GM19043 (cell line): Measurements from ENCODE around the gene FAM83C.
"Not testable (repeated sequence)": the region's sequence is repeated elsewhere in the genome, so short reads cannot be mapped to it uniquely, and the experiment has no call there.

Source experiments
- ATAC-seq: cut with Tn5 transposase; IDR thresholded peaks from one replicate; pipeline ENCODE4 v1.9.1; 2021; ENCODE audit warnings: low read depth; ENCODE audit not compliant: unreplicated experiment

The FAM83C gene

GRCh38 chr20:35319192-35319870 is 27.1 kb upstream of the FAM83C start:
- ATAC-seq, result no peak

GRCh38 chr20:35318502-35319157 is 26.4 kb upstream of the FAM83C start:
- ATAC-seq, result no peak

GRCh38 chr20:35317416-35318210 is 25.4 kb upstream of the FAM83C start:
- ATAC-seq, result no peak

- ATAC-seq, result no peak
Observed at GRCh38 chr20:35316086-35316485, 23.9 kb upstream of the FAM83C start.

- not testable (repeated sequence) for ATAC-seq
Observed at GRCh38 chr20:35315632-35316020, 23.4 kb upstream of the FAM83C start.

- ATAC-seq, result no peak
Observed at GRCh38 chr20:35314816-35315631, 22.8 kb upstream of the FAM83C start.

- no peak for ATAC-seq
Observed at GRCh38 chr20:35312318-35312717, 20.1 kb upstream of the FAM83C start.

GRCh38 chr20:35311822-35312221 is 19.6 kb upstream of the FAM83C start:
- ATAC-seq, result no peak

- ATAC-seq, result no peak
Observed at GRCh38 chr20:35311409-35311808, 19.2 kb upstream of the FAM83C start.

- ATAC-seq, result no peak
Observed at GRCh38 chr20:35307666-35308653, 15.7 kb upstream of the FAM83C start.

- ATAC-seq, result no peak
Observed at GRCh38 chr20:35306931-35307517, 14.8 kb upstream of the FAM83C start.

GRCh38 chr20:35305682-35306556 is 13.7 kb upstream of the FAM83C start:
- ATAC-seq, result no peak

- no peak for ATAC-seq
Observed at GRCh38 chr20:35304956-35305355, 12.7 kb upstream of the FAM83C start.

GRCh38 chr20:35303735-35304491 is 11.7 kb upstream of the FAM83C start:
- ATAC-seq, result peak; percentile 53

GRCh38 chr20:35303382-35303734 is 11.1 kb upstream of the FAM83C start:
- ATAC-seq, result no peak

- ATAC-seq, result no peak
Observed at GRCh38 chr20:35302421-35303335, 10.5 kb upstream of the FAM83C start.

- ATAC-seq, result no peak
Observed at GRCh38 chr20:35301426-35301825, 9.2 kb upstream of the FAM83C start.
